CD4-positive, alpha-beta T cell treated with Interleukin-15 for 4 hours (primary cell): ENCODE results near the gene CIRBP.
A peak's percentile ranks its signal among the peaks of the same experiment; 100 is the strongest.

ENCODE experiments used
- DNase-seq: peaks from one replicate; pipeline ENCODE4 v3.0.0-alpha.2; 2020; ENCODE audit warnings: low spot score

CIRBP gene

DNA sequence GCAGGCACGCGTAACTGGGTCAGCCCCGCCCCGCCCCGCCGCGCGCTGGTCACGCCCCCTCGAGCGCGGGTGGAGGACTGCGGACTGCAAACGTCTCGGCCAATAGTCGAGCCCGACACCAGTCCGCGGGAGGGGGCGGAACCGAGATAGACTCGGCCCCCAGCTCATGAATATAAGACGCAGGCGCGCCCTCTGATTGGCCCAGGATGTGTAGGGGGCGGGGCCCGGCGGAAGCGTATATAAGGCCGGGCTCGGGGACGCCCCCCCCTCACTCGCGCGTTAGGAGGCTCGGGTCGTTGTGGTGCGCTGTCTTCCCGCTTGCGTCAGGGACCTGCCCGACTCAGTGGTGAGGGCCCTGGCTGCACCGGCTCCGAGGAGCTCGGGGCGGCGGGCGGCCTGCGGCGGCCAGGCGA, at the start of gene CIRBP:
CIRBP (plus strand) TSS at position 268 of the 413 bp plus-strand sequence. CDS start 1,602 bp downstream, outside the sequence.
- peak; percentile 99 for DNase-seq

DNA sequence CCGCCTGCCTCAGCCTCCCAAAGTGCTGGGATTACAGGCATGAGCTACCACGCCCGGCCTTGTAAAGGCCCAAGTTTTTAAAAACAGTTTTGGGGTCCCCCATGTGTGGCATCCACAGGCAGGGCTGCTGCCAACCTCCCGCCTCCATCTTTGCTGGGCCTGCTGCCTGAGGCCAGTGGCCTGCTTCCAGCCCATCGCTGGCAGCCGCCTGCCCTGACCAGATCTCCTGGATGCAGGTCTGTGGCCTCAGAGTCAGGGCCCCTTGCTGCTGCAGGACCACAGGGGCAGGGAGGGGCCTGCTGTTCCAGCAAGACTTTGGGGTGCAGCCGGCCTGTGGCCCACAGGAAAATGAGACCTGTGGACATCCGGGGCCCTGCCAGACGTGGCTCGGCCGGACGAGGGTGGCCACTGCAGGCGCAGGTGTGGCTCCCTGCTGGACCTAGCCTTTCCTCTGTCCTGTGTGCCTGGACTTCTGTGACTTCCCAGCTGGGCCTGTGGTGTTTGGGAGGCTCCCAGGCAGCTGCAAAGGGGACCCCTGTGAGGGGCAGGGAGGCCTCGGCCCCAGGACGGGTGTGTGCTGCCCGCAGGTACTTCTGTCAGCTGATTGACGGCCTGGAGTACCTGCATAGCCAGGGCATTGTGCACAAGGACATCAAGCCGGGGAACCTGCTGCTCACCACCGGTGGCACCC, 49.2 kb upstream of the CIRBP start:
- no peak for DNase-seq

GRCh38 chr19:1220477-1220930, 48.6 kb upstream of the CIRBP start:
- no peak for DNase-seq

DNA sequence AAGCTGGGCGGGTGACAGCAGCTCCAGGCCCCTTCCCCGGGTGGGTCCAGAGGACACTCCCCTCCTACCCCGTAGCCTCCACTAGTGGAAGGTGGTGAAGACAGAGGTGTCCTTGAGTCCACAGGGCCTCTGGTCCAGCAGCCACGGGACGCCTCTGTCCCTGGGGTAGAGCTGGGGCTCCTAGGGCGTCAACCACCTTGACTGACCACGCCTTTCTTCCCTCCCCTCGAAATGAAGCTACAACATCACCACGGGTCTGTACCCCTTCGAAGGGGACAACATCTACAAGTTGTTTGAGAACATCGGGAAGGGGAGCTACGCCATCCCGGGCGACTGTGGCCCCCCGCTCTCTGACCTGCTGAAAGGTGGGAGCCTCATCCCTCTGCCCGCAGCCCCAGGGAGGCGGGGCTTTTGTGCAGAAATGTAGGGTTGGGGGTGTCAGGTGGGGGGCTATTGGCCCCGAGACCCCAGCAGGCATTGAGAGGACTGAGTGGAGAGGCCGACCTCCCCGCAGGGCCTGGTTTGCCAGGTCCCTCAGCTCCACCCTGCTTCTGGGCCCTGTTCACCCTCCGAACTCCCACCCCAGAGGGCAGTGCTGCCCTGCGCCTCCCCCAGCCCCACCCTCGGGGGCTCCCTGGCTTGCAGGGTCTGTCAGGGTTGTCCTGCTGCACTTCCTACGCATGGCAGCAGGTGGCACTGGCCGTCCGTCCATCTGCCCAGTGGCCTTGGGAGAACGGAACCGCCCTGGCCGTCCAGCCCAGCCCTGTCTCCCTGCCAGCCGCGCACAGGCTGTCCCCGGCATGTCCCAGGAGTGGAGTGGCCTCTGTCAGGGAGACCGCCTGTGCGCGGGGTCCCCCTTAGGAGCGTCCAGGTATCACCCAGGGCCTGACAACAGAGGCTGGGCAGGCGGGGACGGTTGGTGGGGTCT, 47.9 kb upstream of the CIRBP start:
- DNase-seq, result no peak

- DNase-seq, result no peak
Observed at GRCh38 chr19:1221904-1222255, 47.3 kb upstream of the CIRBP start.

DNA sequence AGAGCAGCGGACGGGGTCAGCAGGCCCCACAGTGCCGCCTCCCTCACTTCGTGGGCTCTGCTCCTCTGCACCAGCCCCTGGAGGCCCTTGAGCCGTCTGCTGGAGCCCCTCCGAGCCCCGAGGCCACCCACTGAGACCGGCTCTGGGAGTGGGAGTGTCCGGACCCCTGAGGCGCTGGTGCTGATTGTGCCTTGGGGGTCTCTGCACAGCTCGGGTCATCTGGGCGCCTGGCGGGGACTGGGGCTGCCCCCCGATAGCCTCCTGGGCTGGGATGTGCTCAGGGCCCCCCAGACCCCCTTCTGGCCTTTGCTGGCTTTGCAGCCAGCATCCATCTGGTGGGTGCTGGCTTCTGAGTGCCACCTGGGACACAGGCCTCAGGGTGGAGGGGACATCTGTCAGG, 46.7 kb upstream of the CIRBP start:
- no peak for DNase-seq

- DNase-seq, result no peak
Observed at GRCh38 chr19:1223018-1223855, 45.9 kb upstream of the CIRBP start.

GRCh38 chr19:1224047-1224825, 44.9 kb upstream of the CIRBP start:
- no peak for DNase-seq

GRCh38 chr19:1224847-1225246, 44.3 kb upstream of the CIRBP start:
- DNase-seq, result no peak

DNA sequence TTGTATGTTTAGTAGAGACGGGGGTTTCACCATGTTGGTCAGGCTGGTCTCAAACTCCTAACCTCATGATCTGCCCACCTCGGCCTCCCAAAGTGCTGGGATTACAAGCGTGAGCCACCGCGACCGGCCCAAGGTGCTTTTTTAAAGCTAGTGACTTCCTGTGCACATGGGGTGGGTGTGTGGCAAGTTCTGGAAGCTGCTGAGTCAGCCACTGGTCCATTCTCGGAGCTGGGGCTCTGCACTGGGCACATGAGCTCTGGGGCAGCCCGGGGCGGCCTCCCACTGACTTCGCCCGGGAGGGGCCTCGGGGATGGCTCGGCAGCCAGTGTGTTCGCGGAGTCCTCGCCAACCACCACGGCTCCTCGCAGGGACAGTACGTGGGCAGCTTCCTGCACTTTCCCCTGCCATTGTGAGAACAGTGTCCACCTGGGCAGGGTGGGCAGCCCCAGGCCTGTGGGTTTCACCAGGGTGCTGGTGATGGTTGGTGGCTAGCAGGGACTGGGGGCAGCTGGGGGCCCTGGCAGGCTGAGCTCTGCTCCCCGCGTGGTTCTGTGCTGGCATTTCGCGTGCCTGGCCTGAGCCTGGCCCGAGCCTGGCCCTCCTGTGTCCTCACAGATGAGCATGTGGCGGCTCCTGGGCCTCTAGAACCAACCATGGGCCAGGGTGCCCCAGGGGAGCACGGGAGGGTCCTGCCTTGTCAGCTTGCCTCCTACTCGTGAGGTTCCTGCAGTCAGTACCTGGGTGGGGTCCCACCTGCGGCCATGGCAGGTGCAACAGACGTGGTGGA, 43.5 kb upstream of the CIRBP start:
- no peak for DNase-seq

- DNase-seq, result no peak
Observed at GRCh38 chr19:1226227-1226518, 43.0 kb upstream of the CIRBP start.

DNA sequence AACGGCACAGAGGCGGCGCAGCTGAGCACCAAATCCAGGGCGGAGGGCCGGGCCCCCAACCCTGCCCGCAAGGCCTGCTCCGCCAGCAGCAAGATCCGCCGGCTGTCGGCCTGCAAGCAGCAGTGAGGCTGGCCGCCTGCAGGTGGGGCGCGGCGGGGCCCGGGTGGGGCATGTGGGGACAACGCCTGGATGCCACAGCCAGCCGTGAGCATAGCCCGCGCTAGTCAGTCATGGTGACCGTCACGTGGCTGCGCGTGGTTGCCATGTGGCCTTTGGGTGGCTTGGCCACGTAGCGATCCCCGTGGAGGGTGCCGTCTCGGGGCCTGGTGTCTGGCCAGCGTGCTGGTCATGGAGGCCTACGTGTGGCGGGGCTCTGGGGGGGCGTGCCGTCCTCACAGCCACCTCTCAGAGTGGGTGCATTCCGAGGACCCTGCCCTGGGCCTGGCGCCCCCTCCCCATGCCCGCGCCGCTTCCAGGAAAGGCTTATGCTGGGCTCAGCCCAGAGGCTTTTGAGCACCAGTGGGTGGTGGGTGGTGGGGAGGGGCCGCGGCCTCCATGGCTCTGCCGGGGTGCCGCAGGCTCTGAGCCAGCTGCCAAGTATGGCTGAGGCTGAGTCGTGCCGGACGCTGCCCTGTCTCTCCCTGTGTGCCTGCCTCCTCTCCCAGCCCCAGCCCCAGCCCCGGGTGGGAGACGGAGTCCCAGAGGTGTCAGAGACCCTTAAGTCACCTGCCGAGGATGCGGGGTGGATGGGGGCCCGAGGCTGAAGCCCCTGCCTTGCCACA, 42.4 kb upstream of the CIRBP start:
- no peak for DNase-seq

GRCh38 chr19:1227304-1228054, 41.7 kb upstream of the CIRBP start:
- no peak for DNase-seq

DNA sequence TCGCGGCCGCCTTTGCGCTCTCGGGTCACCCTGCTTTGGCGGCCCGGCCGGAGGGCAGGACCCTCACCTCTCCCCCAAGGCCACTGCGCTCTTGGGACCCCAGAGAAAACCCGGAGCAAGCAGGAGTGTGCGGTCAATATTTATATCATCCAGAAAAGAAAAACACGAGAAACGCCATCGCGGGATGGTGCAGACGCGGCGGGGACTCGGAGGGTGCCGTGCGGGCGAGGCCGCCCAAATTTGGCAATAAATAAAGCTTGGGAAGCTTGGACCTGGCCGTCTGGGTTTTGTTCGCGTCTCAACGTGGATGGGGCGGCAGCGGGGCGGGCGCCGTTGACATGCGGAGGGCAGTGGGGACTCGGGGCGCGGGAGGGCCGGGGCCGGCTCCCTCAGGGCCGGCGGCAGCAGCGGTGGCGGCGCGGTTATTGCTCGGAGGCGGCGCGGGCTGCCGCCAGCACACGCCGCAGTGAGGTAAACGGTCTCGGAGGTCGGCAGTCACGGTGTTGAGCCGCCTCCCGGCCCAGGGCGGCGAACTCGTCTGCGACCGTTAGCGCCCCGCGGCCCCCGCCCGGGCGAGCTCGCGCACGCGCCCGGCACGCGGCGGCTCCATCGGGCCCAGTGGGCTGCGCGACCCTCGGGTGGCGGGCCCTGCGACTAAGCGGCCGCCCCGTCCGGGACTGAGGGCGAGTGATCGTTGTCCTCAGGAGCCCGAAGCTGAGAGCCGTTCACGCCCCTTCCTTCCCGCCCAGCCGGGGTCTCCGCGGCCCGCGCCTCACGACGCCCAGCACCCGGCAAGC, 40.8 kb upstream of the CIRBP start:
- DNase-seq, result no peak

- no peak for DNase-seq
Observed at GRCh38 chr19:1229056-1229923, 39.8 kb upstream of the CIRBP start.

- DNase-seq, result no peak
Observed at GRCh38 chr19:1229924-1230782, 39.0 kb upstream of the CIRBP start.
